ENCODE measurements around the gene UNC5CL.

GRCh38 chr6:41056768-41057490 lies 17.9 kb upstream of the UNC5CL start:
- no peak for TF ChIP-seq POLR2A (IDR thresholded peaks at IDR 0.05; ENCODE audit: low read depth, low read length)
- no peak for TF ChIP-seq TAF1 (IDR thresholded peaks at IDR 0.05; ENCODE audit: low read depth, low read length)
- TF ChIP-seq SPI1 (IDR thresholded peaks at IDR 0.05; ENCODE audit: low read depth, low read length), result no peak
- TF ChIP-seq POLR2AphosphoS5 (IDR thresholded peaks at IDR 0.05; ENCODE audit: low read depth, low read length), result no peak
